Testis (tissue), 3 donors: ENCODE results near the gene GPR31. TPM values are rescaled to one million over a fixed set of nuclear protein-coding genes. Genes with fewer than 3 reads are reported as not detected.

ENCODE experiments used
- DNase-seq: peaks from one replicate; pipeline ENCODE4 v3.0.0-alpha.2; 2019
- H3K27ac ChIP-seq, 2 donors: fragments of 200-600 bp; sonication (generic); one replicate each; pipeline ENCODE4 v1.5.1; 2019
- H3K27me3 ChIP-seq: fragments of 200-600 bp; sonication (generic); one replicate; pipeline ENCODE4 v1.5.1; 2019
- H3K36me3 ChIP-seq: fragments of 200-600 bp; sonication (generic); one replicate; pipeline ENCODE4 v1.5.1; 2017; ENCODE audit warnings: low read depth; ENCODE audit errors: missing control alignments
- H3K4me1 ChIP-seq: fragments of 200-600 bp; sonication (generic); one replicate; pipeline ENCODE4 v1.5.1; 2019
- H3K4me3 ChIP-seq, 2 donors: fragments of 200-600 bp; sonication (generic); one replicate each; pipeline ENCODE4 v1.5.1; 2017 to 2019
- H3K9me3 ChIP-seq: fragments of 200-600 bp; sonication (generic); one replicate; pipeline ENCODE4 v1.5.1; 2017
- CTCF ChIP-seq, 3 experiments: fragments of 450-650 bp in 2 of 3; fragments of 200-600 bp in 1 of 3; sonication (generic) in 1 of 3; IDR thresholded peaks; one replicate each; pipeline ENCODE4 v1.5.1; 2016 to 2019; ENCODE audit warnings: antibody characterized with exemption in 3 of 3, mild to moderate bottlenecking in 2 of 3, moderate library complexity in 1 of 3
- POLR2A ChIP-seq: fragments of 450-650 bp; IDR thresholded peaks from one replicate; pipeline ENCODE4 v1.6.1; 2017; ENCODE audit warnings: antibody characterized with exemption, mild to moderate bottlenecking, moderate library complexity
- WGBS, 2 donors: methylation state at CpG; one replicate each; pipeline ENCODE4 v1.1.5; 2018; 5-methylcytosine and 5-hydroxymethylcytosine counted together
- intact Hi-C: fragments of 100-400 bp; cut with DNase I; formaldehyde crosslinking; loops from one replicate; pipeline ENCODE4 v1.15.1; 2023; ENCODE audit warnings: low total_unique reads
- polyA plus RNA-seq: library from polyadenylated mRNA; stranded (reverse); fragments of 350-450 nt; fragmentation: Illumina TruSeq; extraction: RNeasy Lipid Tissue Mini Kit (QIAGEN cat#74804); gene quantifications from one replicate; pipeline ENCODE4 v1.2.3, GENCODE V29; 2014; ENCODE audit warnings: low read depth, low replicate concordance; ENCODE audit not compliant: insufficient read depth
- total RNA-seq, 2 donors: library from RNA; depleted of rRNA; stranded (reverse); fragments of >200 nt; gene quantifications; one replicate each; pipeline ENCODE4 v1.2.3, GENCODE V29; 2016

GPR31 gene
- total and polyA plus RNA-seq, 3 donors from 2014 or later, result 0.19 to 0.71 (median 0.20) TPM

GRCh38 chr6:167116109-167116837 is 41.5 kb downstream of the GPR31 start:
- peak; percentile 74 for DNase-seq
- intact Hi-C loops, result no loop called here
- Histone ChIP-seq H3K27me3 (no peaks in the 10 kb centered on the region), H3K27ac (peak overlapping the region in 1 of 2 donors; percentile 52), H3K36me3 (no peaks in the 10 kb centered on the region), H3K4me1 (peaks cover 5% of the 10 kb centered on the region), H3K9me3 (no peaks in the 10 kb centered on the region), H3K4me3 (no peak overlapping the region)
- TF ChIP-seq POLR2A (no peak), CTCF (IDR thresholded peaks at IDR 0.05) (no peak)
- 39 to 40% methylated on average over 25 of the region's 25 CpGs for WGBS, 2 donors

DNA sequence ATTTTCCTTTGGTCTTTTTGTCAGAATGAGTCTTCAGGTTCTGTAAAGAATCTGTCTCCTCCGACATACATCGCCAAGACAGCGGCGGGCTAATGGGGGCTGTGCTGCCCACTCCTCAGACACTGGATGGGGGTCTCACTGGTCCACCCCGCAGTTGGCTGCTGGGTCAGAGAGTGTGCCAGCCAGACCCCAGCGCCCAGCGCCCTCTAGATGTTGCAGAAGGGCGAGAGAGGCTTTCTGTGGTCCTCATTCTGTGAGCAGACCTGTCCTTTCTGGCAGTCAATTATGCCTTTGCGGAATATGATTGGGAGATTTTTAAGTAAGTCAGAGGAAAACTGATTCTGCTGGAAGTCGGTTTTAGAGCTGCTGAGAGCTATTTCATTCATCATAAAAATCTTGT is 42.7 kb downstream of the GPR31 start:
- intact Hi-C loops, result no loop called here
- 84 to 88% methylated on average over 10 of the region's 10 CpGs for WGBS, 2 donors
- H3K27ac ChIP-seq, result no peak overlapping the region
- DNase-seq, result no peak
- no peaks in the 10 kb centered on the region for H3K27me3 ChIP-seq
- H3K4me1 ChIP-seq, result peaks cover 5% of the 10 kb centered on the region
- no peak overlapping the region for H3K4me3 ChIP-seq
- H3K36me3 ChIP-seq, result no peaks in the 10 kb centered on the region
- TF ChIP-seq POLR2A, result no peak
- no peak for TF ChIP-seq CTCF (IDR thresholded peaks at IDR 0.05)
- no peaks in the 10 kb centered on the region for H3K9me3 ChIP-seq

GRCh38 chr6:167113935-167114910 is 43.6 kb downstream of the GPR31 start:
- 73 to 77% methylated on average over 21 to 25 of the region's 25 CpGs for WGBS, 2 donors
- Histone ChIP-seq H3K9me3 (no peaks in the 10 kb centered on the region), H3K4me3 (no peak overlapping the region), H3K4me1 (peaks cover 5% of the 10 kb centered on the region), H3K27me3 (no peaks in the 10 kb centered on the region), H3K27ac (no peak overlapping the region), H3K36me3 (no peaks in the 10 kb centered on the region)
- no peak for DNase-seq
- TF ChIP-seq CTCF (IDR thresholded peaks at IDR 0.05), result no peak
- no peak for TF ChIP-seq POLR2A
- intact Hi-C loops, result no loop called here

GRCh38 chr6:167113047-167113754 is 44.6 kb downstream of the GPR31 start:
- Histone ChIP-seq H3K4me3 (no peak overlapping the region), H3K27ac (no peak overlapping the region), H3K36me3 (no peaks in the 10 kb centered on the region), H3K4me1 (peaks cover 5% of the 10 kb centered on the region), H3K27me3 (no peaks in the 10 kb centered on the region), H3K9me3 (no peaks in the 10 kb centered on the region)
- WGBS, 2 donors, result 71 to 76% methylated on average over 8 of the region's 8 CpGs
- intact Hi-C loops, result no loop called here
- DNase-seq, result no peak
- TF ChIP-seq CTCF (IDR thresholded peaks at IDR 0.05) (no peak), POLR2A (no peak)
